ENCODE data around the gene DENND1A. TPM values are rescaled to one million over a fixed set of nuclear protein-coding genes. Genes with fewer than 3 reads are reported as not detected.
A peak's percentile ranks its signal among the peaks of the same experiment; 100 is the strongest.

Gene DENND1A
- total RNA-seq, 1 donor from 2014 or later = 48.1 TPM

- no peak for DNase-seq (ENCODE audit: low spot score)
- Histone ChIP-seq H4K20me1 (ENCODE audit: low read depth) (peaks cover 27% of the 10 kb centered on the region), H3K27ac (peak overlapping the region; percentile 7), H2AFZ (replicated peaks) (no peak overlapping the region), H3K27me3 (no peaks in the 10 kb centered on the region), H3K4me3 (peak overlapping the region; percentile 84), H3K4me1 (peaks cover 48% of the 10 kb centered on the region), H3K9ac (no peak overlapping the region), H3K79me2 (ENCODE audit: low read depth) (peaks cover 65% of the 10 kb centered on the region), H3K9me3 (ENCODE audit: low read depth) (no peaks in the 10 kb centered on the region), H3F3A (ENCODE audit: low read depth) (peaks cover 62% of the 10 kb centered on the region), H3K4me2 (peak overlapping the region; percentile 99), H3K36me3 (no peaks in the 10 kb centered on the region)
- no peak for TF ChIP-seq EZH2phosphoT487 (IDR thresholded peaks at IDR 0.05)
- TF ChIP-seq EZH2 (IDR thresholded peaks at IDR 0.05) = no peak
- TF ChIP-seq CTCF (IDR thresholded peaks at IDR 0.05) = no peak
- peaks cover 70% of the 10 kb centered on the region for H3K4me1 Mint-ChIP-seq
- H3K27me3 Mint-ChIP-seq (ENCODE audit: insufficient read depth, low read depth) = peaks cover 30% of the 10 kb centered on the region
- H3K36me3 Mint-ChIP-seq = no peaks in the 10 kb centered on the region
- no peaks in the 10 kb centered on the region for H3K9me3 Mint-ChIP-seq
- H3K4me3 Mint-ChIP-seq = peak overlapping the region; percentile 94
- H3K27ac Mint-ChIP-seq = peak overlapping the region; percentile 99
These were observed 572.2 kb downstream of the DENND1A start for GRCh38 chr9:123357743-123358059.

GRCh38 chr9:123356851-123357742, 572.8 kb downstream of the DENND1A start:
- Mint-ChIP-seq H3K9me3 (no peaks in the 10 kb centered on the region), H3K4me3 (peak overlapping the region; percentile 94), H3K27me3 (ENCODE audit: insufficient read depth, low read depth) (peaks cover 35% of the 10 kb centered on the region), H3K4me1 (peaks cover 64% of the 10 kb centered on the region), H3K36me3 (no peaks in the 10 kb centered on the region), H3K27ac (peak overlapping the region; percentile 99)
- Histone ChIP-seq H3K79me2 (ENCODE audit: low read depth) (peaks cover 59% of the 10 kb centered on the region), H3F3A (ENCODE audit: low read depth) (peaks cover 62% of the 10 kb centered on the region), H3K27ac (peak overlapping the region; percentile 24), H2AFZ (replicated peaks) (no peak overlapping the region), H3K4me1 (peaks cover 43% of the 10 kb centered on the region), H3K9ac (no peak overlapping the region), H3K4me2 (peak overlapping the region; percentile 99), H4K20me1 (ENCODE audit: low read depth) (peaks cover 21% of the 10 kb centered on the region), H3K27me3 (no peaks in the 10 kb centered on the region), H3K9me3 (ENCODE audit: low read depth) (no peaks in the 10 kb centered on the region), H3K4me3 (peak overlapping the region; percentile 84), H3K36me3 (no peaks in the 10 kb centered on the region)
- peak; percentile 89 for DNase-seq (ENCODE audit: low spot score)
- TF ChIP-seq EZH2phosphoT487 (IDR thresholded peaks at IDR 0.05) (no peak), EZH2 (IDR thresholded peaks at IDR 0.05) (no peak), CTCF (IDR thresholded peaks at IDR 0.05) (no peak)

GRCh38 chr9:123355761-123356431, 574.0 kb downstream of the DENND1A start, which contains the start of gene CRB2:
Gene CRB2 (plus strand): TSS chr9:123356197. CDS start chr9:123356261, 64 bp downstream.
- Histone ChIP-seq H3K4me1 (peaks cover 31% of the 10 kb centered on the region), H4K20me1 (ENCODE audit: low read depth) (peaks cover 14% of the 10 kb centered on the region), H3K9me3 (ENCODE audit: low read depth) (no peaks in the 10 kb centered on the region), H3F3A (ENCODE audit: low read depth) (peaks cover 62% of the 10 kb centered on the region), H3K27me3 (no peaks in the 10 kb centered on the region), H3K79me2 (ENCODE audit: low read depth) (peaks cover 47% of the 10 kb centered on the region), H3K4me3 (peak within 1 kb of the TSS; percentile 84), H3K36me3 (no peaks in the 10 kb centered on the region), H2AFZ (replicated peaks) (no peak within 1 kb of the TSS), H3K9ac (peak within 1 kb of the TSS; percentile 53), H3K27ac (peak within 1 kb of the TSS; percentile 24), H3K4me2 (peak within 1 kb of the TSS; percentile 99)
- Mint-ChIP-seq H3K27me3 (ENCODE audit: insufficient read depth, low read depth) (peaks cover 30% of the 10 kb centered on the region), H3K4me1 (peaks cover 53% of the 10 kb centered on the region), H3K4me3 (peak within 1 kb of the TSS; percentile 94), H3K9me3 (no peaks in the 10 kb centered on the region), H3K27ac (peak within 1 kb of the TSS; percentile 99), H3K36me3 (no peaks in the 10 kb centered on the region)
- peak; percentile 91 for DNase-seq (ENCODE audit: low spot score)
- TF ChIP-seq EZH2phosphoT487 (IDR thresholded peaks at IDR 0.05) = no peak
- peak; percentile 51 for TF ChIP-seq CTCF (IDR thresholded peaks at IDR 0.05)
